T1000 (cell line): ENCODE results near the gene NTM.

ENCODE experiments used
- DNase-seq: peaks from one replicate; lab custom pipeline; 2025; ENCODE audit warnings: mixed read lengths; lab: John Stamatoyannopoulos, UW

The NTM gene

GRCh38 chr11:132264616-132265015 lies 894.2 kb downstream of the NTM start:
- no peak for DNase-seq

- DNase-seq = no peak
Measured at GRCh38 chr11:132278801-132279574, 908.6 kb downstream of the NTM start.

- DNase-seq = no peak
Measured at GRCh38 chr11:132284048-132284447, 913.6 kb downstream of the NTM start.

- no peak for DNase-seq
Measured at GRCh38 chr11:132284611-132285010, 914.2 kb downstream of the NTM start.

- DNase-seq = no peak
Measured at GRCh38 chr11:132285631-132286030, 915.2 kb downstream of the NTM start.

- DNase-seq = no peak
Measured at GRCh38 chr11:132286106-132286505, 915.7 kb downstream of the NTM start.

- no peak for DNase-seq
Measured at GRCh38 chr11:132288036-132288435, 917.6 kb downstream of the NTM start.

GRCh38 chr11:132289590-132290256 lies 919.3 kb downstream of the NTM start:
- DNase-seq = no peak

GRCh38 chr11:132293586-132293985 lies 923.2 kb downstream of the NTM start:
- no peak for DNase-seq

- no peak for DNase-seq
Measured at GRCh38 chr11:132296946-132297610, 926.7 kb downstream of the NTM start.

- DNase-seq = no peak
Measured at GRCh38 chr11:132298357-132298756, 927.9 kb downstream of the NTM start.

GRCh38 chr11:132300283-132300682 lies 929.9 kb downstream of the NTM start:
- no peak for DNase-seq

GRCh38 chr11:132301465-132301864 lies 931.0 kb downstream of the NTM start:
- no peak for DNase-seq

GRCh38 chr11:132301900-132302299 lies 931.5 kb downstream of the NTM start:
- no peak for DNase-seq

- no peak for DNase-seq
Measured at GRCh38 chr11:132307309-132308020, 937.0 kb downstream of the NTM start.

GRCh38 chr11:132310390-132311375 lies 940.3 kb downstream of the NTM start:
- no peak for DNase-seq

- no peak for DNase-seq
Measured at GRCh38 chr11:132311703-132312102, 941.3 kb downstream of the NTM start.

GRCh38 chr11:132312161-132312560 lies 941.7 kb downstream of the NTM start:
- DNase-seq = no peak

- no peak for DNase-seq
Measured at GRCh38 chr11:132312701-132313111, 942.3 kb downstream of the NTM start.

GRCh38 chr11:132314911-132315455 lies 944.6 kb downstream of the NTM start:
- no peak for DNase-seq

GRCh38 chr11:132315696-132316095 lies 945.3 kb downstream of the NTM start:
- no peak for DNase-seq
